Measurements from ENCODE around the gene APEX1. TPM values are rescaled to one million over a fixed set of nuclear protein-coding genes. Genes with fewer than 3 reads are reported as not detected.

Gene APEX1
- total and polyA plus RNA-seq, 2 of the 8 experiments (the other 6 are each of a cell fraction or from before 2014, with no cell fraction given): 384 to 700 TPM

GRCh38 chr14:20422886-20423285, 32.1 kb upstream of the APEX1 start (continued):
- no peak for TF ChIP-seq SRF (IDR thresholded peaks at IDR 0.05; ENCODE audit: low read depth, low read length)
- no peak for TF ChIP-seq BRCA1 (IDR thresholded peaks at IDR 0.05; ENCODE audit: low read depth, low read length)
